ENCODE measurements around the gene PPFIA3.

Gene PPFIA3

GRCh38 chr19:49135686-49136085 is 16.3 kb downstream of the PPFIA3 start:
- H3K9me3 ChIP-seq (replicated peaks; ENCODE audit: insufficient read depth, low read length) = no peaks in the 10 kb centered on the region
- no peak overlapping the region for H3K4me3 ChIP-seq (ENCODE audit: low read length)
- H3K27ac ChIP-seq (ENCODE audit: low read length) = no peak overlapping the region
- no peaks in the 10 kb centered on the region for H3K9me2 ChIP-seq (replicated peaks; ENCODE audit: insufficient read depth, low read length)
- no peak for DNase-seq
- H3K4me1 ChIP-seq (ENCODE audit: low read length) = no peaks in the 10 kb centered on the region
- H3F3A ChIP-seq (ENCODE audit: insufficient read depth, low read length) = no peaks in the 10 kb centered on the region
- no peak overlapping the region for H2AFZ ChIP-seq (ENCODE audit: low read length)
- H3K79me2 ChIP-seq (ENCODE audit: low read length) = no peaks in the 10 kb centered on the region
- no peak overlapping the region for H3K9ac ChIP-seq (ENCODE audit: low read length)
- no peak overlapping the region for H3K4me2 ChIP-seq (ENCODE audit: low read depth, low read length)
- no peak for TF ChIP-seq EZH2 (optimal IDR thresholded peaks at IDR 0.05; ENCODE audit: low read depth, low read length)
- no peak for TF ChIP-seq EZH2phosphoT487 (IDR thresholded peaks at IDR 0.05; ENCODE audit: low read length)
- no peak for TF ChIP-seq CTCF (IDR thresholded peaks at IDR 0.05; ENCODE audit: low read length)
- H3K36me3 ChIP-seq (replicated peaks; ENCODE audit: insufficient read depth, low read length) = no peaks in the 10 kb centered on the region
- H4K20me1 ChIP-seq (ENCODE audit: insufficient read depth, low read length) = no peaks in the 10 kb centered on the region
- peaks cover 12% of the 10 kb centered on the region; the same call in 1 of the 2 replicates for H3K27me3 ChIP-seq (replicated peaks; ENCODE audit: insufficient read depth, low read length)

- no peaks in the 10 kb centered on the region for H3K4me1 ChIP-seq (ENCODE audit: low read length)
- TF ChIP-seq EZH2phosphoT487 (IDR thresholded peaks at IDR 0.05; ENCODE audit: low read length) = no peak
- no peak for TF ChIP-seq CTCF (IDR thresholded peaks at IDR 0.05; ENCODE audit: low read length)
- TF ChIP-seq EZH2 (optimal IDR thresholded peaks at IDR 0.05; ENCODE audit: low read depth, low read length) = no peak
- H3K9me3 ChIP-seq (replicated peaks; ENCODE audit: insufficient read depth, low read length) = no peaks in the 10 kb centered on the region
- H3K4me3 ChIP-seq (ENCODE audit: low read length) = no peak overlapping the region
- H4K20me1 ChIP-seq (ENCODE audit: insufficient read depth, low read length) = no peaks in the 10 kb centered on the region
- no peaks in the 10 kb centered on the region for H3F3A ChIP-seq (ENCODE audit: insufficient read depth, low read length)
- H3K27ac ChIP-seq (ENCODE audit: low read length) = no peak overlapping the region
- no peak for DNase-seq
- no peaks in the 10 kb centered on the region for H3K36me3 ChIP-seq (replicated peaks; ENCODE audit: insufficient read depth, low read length)
- H2AFZ ChIP-seq (ENCODE audit: low read length) = no peak overlapping the region
- H3K9me2 ChIP-seq (replicated peaks; ENCODE audit: insufficient read depth, low read length) = no peaks in the 10 kb centered on the region
- peaks cover 12% of the 10 kb centered on the region for H3K27me3 ChIP-seq (replicated peaks; ENCODE audit: insufficient read depth, low read length)
- H3K9ac ChIP-seq (ENCODE audit: low read length) = no peak overlapping the region
- no peaks in the 10 kb centered on the region for H3K79me2 ChIP-seq (ENCODE audit: low read length)
- H3K4me2 ChIP-seq (ENCODE audit: low read depth, low read length) = no peak overlapping the region
Measured at GRCh38 chr19:49136771-49137171, 17.4 kb downstream of the PPFIA3 start.

GRCh38 chr19:49140951-49141350 is 21.6 kb downstream of the PPFIA3 start:
- Histone ChIP-seq H3K79me2 (ENCODE audit: low read length) (no peaks in the 10 kb centered on the region), H2AFZ (ENCODE audit: low read length) (no peak overlapping the region), H3K36me3 (replicated peaks; ENCODE audit: insufficient read depth, low read length) (no peaks in the 10 kb centered on the region), H3K27me3 (replicated peaks; ENCODE audit: insufficient read depth, low read length) (peaks cover 24% of the 10 kb centered on the region), H3K9ac (ENCODE audit: low read length) (no peak overlapping the region), H3K9me3 (replicated peaks; ENCODE audit: insufficient read depth, low read length) (no peaks in the 10 kb centered on the region), H3K9me2 (replicated peaks; ENCODE audit: insufficient read depth, low read length) (no peaks in the 10 kb centered on the region), H3K4me1 (ENCODE audit: low read length) (peaks cover 6% of the 10 kb centered on the region; the same call in 1 of the 2 replicates), H3K27ac (ENCODE audit: low read length) (no peak overlapping the region), H3K4me2 (ENCODE audit: low read depth, low read length) (no peak overlapping the region), H3F3A (ENCODE audit: insufficient read depth, low read length) (no peaks in the 10 kb centered on the region), H3K4me3 (ENCODE audit: low read length) (no peak overlapping the region), H4K20me1 (ENCODE audit: insufficient read depth, low read length) (no peaks in the 10 kb centered on the region)
- DNase-seq = no peak
- no peak for TF ChIP-seq CTCF (IDR thresholded peaks at IDR 0.05; ENCODE audit: low read length)
- TF ChIP-seq EZH2 (optimal IDR thresholded peaks at IDR 0.05; ENCODE audit: low read depth, low read length) = no peak
- TF ChIP-seq EZH2phosphoT487 (IDR thresholded peaks at IDR 0.05; ENCODE audit: low read length) = no peak
